ENCODE measurements around the gene AGER. TPM values are rescaled to one million over a fixed set of nuclear protein-coding genes. Genes with fewer than 3 reads are reported as not detected.

The AGER gene
- total and polyA plus RNA-seq, 9 of the 15 experiments (the other 6 are each of a cell fraction or from before 2014, with no cell fraction given) = 1.2 to 11.5 (median 4.1) TPM

- TF ChIP-seq MEF2A (IDR thresholded peaks at IDR 0.05; ENCODE audit: control insufficient read depth, low read depth, low read length) (no peak), CTCF (IDR thresholded peaks at IDR 0.05 in 2 of 3, conservative IDR thresholded peaks at IDR 0.05 in 1 of 3; ENCODE audit: insufficient read depth in 2 of 3, low read depth in 1 of 3, low read length in 3 of 3) (no peak), CREB1 (IDR thresholded peaks at IDR 0.05) (no peak), CREB1 (CRISPR knock-in tag; IDR thresholded peaks at IDR 0.05) (no peak), NCOA4 (IDR thresholded peaks at IDR 0.05; ENCODE audit: partially characterized antibody) (no peak), PRMT5 (CRISPR knock-in tag; IDR thresholded peaks at IDR 0.05) (no peak), POLR2G (IDR thresholded peaks at IDR 0.05; ENCODE audit: low read depth, low read length) (peak; percentile 52; the same call in 1 of the 2 replicates), CC2D1A (IDR thresholded peaks at IDR 0.05) (no peak)
- TF ChIP-seq, protein P1, sequence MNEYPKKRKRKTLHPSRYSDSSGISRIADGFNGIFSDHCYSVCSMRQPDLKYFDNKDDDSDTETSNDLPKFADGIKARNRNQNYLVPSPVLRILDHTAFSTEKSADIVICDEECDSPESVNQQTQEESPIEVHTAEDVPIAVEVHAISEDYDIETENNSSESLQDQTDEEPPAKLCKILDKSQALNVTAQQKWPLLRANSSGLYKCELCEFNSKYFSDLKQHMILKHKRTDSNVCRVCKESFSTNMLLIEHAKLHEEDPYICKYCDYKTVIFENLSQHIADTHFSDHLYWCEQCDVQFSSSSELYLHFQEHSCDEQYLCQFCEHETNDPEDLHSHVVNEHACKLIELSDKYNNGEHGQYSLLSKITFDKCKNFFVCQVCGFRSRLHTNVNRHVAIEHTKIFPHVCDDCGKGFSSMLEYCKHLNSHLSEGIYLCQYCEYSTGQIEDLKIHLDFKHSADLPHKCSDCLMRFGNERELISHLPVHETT (CRISPR knock-in tag; conservative IDR thresholded peaks at IDR 0.05 in 1 of 2, IDR thresholded peaks at IDR 0.05 in 1 of 2) = peak in 1 of 2 experiments; percentile 45; a peak in 1 of 4 replicates
- TF ChIP-seq, protein P2, sequence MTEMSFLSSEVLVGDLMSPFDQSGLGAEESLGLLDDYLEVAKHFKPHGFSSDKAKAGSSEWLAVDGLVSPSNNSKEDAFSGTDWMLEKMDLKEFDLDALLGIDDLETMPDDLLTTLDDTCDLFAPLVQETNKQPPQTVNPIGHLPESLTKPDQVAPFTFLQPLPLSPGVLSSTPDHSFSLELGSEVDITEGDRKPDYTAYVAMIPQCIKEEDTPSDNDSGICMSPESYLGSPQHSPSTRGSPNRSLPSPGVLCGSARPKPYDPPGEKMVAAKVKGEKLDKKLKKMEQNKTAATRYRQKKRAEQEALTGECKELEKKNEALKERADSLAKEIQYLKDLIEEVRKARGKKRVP (CRISPR knock-in tag; IDR thresholded peaks at IDR 0.05) = no peak
- TF ChIP-seq, protein P3, sequence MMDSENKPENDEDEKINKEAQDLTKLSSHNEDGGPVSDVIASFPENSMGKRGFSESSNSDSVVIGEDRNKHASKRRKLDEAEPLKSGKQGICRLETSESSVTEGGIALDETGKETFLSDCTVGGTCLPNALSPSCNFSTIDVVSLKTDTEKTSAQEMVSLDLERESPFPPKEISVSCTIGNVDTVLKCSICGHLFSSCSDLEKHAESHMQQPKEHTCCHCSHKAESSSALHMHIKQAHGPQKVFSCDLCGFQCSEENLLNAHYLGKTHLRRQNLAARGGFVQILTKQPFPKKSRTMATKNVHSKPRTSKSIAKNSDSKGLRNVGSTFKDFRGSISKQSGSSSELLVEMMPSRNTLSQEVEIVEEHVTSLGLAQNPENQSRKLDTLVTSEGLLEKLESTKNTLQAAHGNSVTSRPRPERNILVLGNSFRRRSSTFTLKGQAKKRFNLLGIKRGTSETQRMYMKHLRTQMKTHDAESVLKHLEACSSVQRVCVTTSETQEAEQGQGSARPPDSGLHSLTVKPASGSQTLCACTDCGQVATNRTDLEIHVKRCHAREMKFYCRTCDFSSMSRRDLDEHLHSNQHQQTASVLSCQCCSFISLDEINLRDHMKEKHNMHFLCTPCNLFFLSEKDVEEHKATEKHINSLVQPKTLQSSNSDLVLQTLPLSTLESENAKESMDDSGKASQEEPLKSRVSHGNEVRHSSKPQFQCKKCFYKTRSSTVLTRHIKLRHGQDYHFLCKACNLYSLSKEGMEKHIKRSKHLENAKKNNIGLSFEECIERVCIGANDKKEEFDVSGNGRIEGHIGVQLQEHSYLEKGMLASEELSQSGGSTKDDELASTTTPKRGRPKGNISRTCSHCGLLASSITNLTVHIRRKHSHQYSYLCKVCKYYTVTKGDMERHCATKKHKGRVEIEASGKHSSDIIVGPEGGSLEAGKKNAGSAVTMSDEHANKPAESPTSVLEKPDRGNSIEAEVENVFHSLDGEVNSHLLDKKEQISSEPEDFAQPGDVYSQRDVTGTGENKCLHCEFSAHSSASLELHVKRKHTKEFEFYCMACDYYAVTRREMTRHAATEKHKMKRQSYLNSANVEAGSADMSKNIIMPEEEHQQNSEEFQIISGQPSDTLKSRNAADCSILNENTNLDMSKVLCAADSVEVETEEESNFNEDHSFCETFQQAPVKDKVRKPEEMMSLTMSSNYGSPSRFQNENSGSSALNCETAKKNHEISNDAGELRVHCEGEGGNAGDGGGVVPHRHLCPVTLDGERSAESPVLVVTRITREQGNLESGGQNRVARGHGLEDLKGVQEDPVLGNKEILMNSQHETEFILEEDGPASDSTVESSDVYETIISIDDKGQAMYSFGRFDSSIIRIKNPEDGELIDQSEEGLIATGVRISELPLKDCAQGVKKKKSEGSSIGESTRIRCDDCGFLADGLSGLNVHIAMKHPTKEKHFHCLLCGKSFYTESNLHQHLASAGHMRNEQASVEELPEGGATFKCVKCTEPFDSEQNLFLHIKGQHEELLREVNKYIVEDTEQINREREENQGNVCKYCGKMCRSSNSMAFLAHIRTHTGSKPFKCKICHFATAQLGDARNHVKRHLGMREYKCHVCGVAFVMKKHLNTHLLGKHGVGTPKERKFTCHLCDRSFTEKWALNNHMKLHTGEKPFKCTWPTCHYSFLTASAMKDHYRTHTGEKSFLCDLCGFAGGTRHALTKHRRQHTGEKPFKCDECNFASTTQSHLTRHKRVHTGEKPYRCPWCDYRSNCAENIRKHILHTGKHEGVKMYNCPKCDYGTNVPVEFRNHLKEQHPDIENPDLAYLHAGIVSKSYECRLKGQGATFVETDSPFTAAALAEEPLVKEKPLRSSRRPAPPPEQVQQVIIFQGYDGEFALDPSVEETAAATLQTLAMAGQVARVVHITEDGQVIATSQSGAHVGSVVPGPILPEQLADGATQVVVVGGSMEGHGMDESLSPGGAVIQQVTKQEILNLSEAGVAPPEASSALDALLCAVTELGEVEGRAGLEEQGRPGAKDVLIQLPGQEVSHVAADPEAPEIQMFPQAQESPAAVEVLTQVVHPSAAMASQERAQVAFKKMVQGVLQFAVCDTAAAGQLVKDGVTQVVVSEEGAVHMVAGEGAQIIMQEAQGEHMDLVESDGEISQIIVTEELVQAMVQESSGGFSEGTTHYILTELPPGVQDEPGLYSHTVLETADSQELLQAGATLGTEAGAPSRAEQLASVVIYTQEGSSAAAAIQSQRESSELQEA (IDR thresholded peaks at IDR 0.05; ENCODE audit: low read depth) = no peak
- TF ChIP-seq, protein P4, sequence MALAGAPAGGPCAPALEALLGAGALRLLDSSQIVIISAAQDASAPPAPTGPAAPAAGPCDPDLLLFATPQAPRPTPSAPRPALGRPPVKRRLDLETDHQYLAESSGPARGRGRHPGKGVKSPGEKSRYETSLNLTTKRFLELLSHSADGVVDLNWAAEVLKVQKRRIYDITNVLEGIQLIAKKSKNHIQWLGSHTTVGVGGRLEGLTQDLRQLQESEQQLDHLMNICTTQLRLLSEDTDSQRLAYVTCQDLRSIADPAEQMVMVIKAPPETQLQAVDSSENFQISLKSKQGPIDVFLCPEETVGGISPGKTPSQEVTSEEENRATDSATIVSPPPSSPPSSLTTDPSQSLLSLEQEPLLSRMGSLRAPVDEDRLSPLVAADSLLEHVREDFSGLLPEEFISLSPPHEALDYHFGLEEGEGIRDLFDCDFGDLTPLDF (CRISPR knock-in tag; IDR thresholded peaks at IDR 0.05) = no peak
These were observed 6.2 kb upstream of the AGER start, which contains the start of gene PBX2 (continued) for GRCh38 chr6:32190054-32190851.
